Liver (tissue), 3 donors: ENCODE measurements around the gene PLXDC1.

Experiments used
- CTCF ChIP-seq: fragments of 150-350 bp; IDR thresholded peaks from 2 replicates; pipeline ENCODE4 v1.5.1; 2017; ENCODE audit warnings: improper control_type of control experiment, low read depth, low read length; ENCODE audit not compliant: missing input control
- EGR1 ChIP-seq, 2 donors: IDR thresholded peaks; 2 replicates each; pipeline ENCODE4 v1.6.1; 2016 to 2018; ENCODE audit warnings: antibody characterized with exemption in 2 of 2, low read depth in 2 of 2
- HNF4A ChIP-seq, 2 donors: conservative IDR thresholded peaks; 2 replicates each; pipeline ENCODE4 v1.6.1; 2016; ENCODE audit warnings: antibody characterized with exemption in 2 of 2, mild to moderate bottlenecking in 2 of 2
- MAX ChIP-seq: IDR thresholded peaks from 2 replicates; pipeline ENCODE4 v1.6.1; 2016; ENCODE audit warnings: antibody characterized with exemption
- RXRA ChIP-seq, 2 donors: IDR thresholded peaks; 2 replicates each; pipeline ENCODE4 v1.6.1; 2017 to 2018; ENCODE audit warnings: antibody characterized with exemption in 2 of 2, mild to moderate bottlenecking in 1 of 2
- donor health status: healthy.
- donor health status: healthy.

DNA sequence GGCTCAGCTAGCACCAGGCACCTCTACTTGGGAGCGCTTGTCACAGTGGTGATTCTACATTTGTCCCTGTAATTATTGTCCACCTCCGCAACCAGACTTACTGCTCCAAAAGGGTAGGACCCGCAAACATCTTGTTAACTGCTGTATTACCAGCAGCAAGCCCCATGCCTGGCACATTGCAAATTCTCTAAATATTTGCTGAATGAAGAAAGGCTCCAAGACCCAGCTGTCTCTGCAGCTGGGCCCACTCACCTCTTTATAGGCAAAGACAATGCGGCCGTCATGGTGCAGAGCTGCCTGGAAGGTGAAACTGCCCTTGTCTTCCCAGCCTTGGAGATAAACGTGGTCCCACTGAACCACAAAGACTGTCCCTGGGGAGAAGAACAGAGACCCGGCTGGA is 44.3 kb downstream of the PLXDC1 start:
- TF ChIP-seq CTCF (no peak), MAX (no peak), HNF4A (conservative IDR thresholded peaks at IDR 0.05) (no peak), RXRA (IDR thresholded peaks at IDR 0.05) (no peak), EGR1 (IDR thresholded peaks at IDR 0.05; ENCODE audit: low read depth in 2 of 2) (no peak)
